Heart right ventricle (tissue), 16 donors: ENCODE data around the gene PLCB4. TPM values are rescaled to one million over a fixed set of nuclear protein-coding genes. Genes with fewer than 3 reads are reported as not detected.

Experiments
- ATAC-seq, 8 donors: fragments of 200-7000 bp; cut with Tn5 transposase; one replicate each; pipeline ENCODE4 v1.9.1; 2020; ENCODE audit warnings: mild to moderate bottlenecking in 8 of 8, moderate library complexity in 8 of 8, moderate number of reproducible peaks in 1 of 8
- DNase-seq, 2 donors: peaks; one replicate each; pipeline ENCODE4 v3.0.0-alpha.2; 2020
- H3K27ac ChIP-seq, 10 donors: fragments of 200-600 bp; sonication (generic) in 2 of 10; one replicate each; pipeline versions ENCODE4 v1.5.0 to v1.8.0; 2020 to 2022; ENCODE audit warnings: mild to moderate bottlenecking in 3 of 10
- H3K27me3 ChIP-seq, 7 donors: fragments of 200-600 bp; one replicate each; pipeline ENCODE4 v1.8.0; 2021 to 2022; ENCODE audit warnings: mild to moderate bottlenecking in 2 of 7
- H3K36me3 ChIP-seq, 9 donors: fragments of 200-600 bp; sonication (generic) in 1 of 9; one replicate each; pipeline versions ENCODE4 v1.5.0 to v1.8.0; 2020 to 2022; ENCODE audit warnings: mild to moderate bottlenecking in 2 of 9
- H3K4me1 ChIP-seq, 9 donors: fragments of 200-600 bp; sonication (generic) in 1 of 9; one replicate each; pipeline versions ENCODE4 v1.5.0 to v1.8.0; 2020 to 2022; ENCODE audit warnings: mild to moderate bottlenecking in 4 of 9
- H3K4me3 ChIP-seq, 10 donors: fragments of 200-600 bp; sonication (generic) in 2 of 10; one replicate each; pipeline versions ENCODE4 v1.5.0 to v1.8.0; 2020 to 2022; ENCODE audit warnings: mild to moderate bottlenecking in 7 of 10, moderate library complexity in 2 of 10
- H3K9me3 ChIP-seq, 11 donors: fragments of 200-600 bp in 10 of 11; sonication (generic) in 2 of 11; one replicate each; pipeline versions ENCODE4 v1.5.0 to v1.8.0; 2013 to 2022; ENCODE audit warnings: mild to moderate bottlenecking in 2 of 11, control low read depth in 1 of 11, moderate library complexity in 1 of 11
- WGBS, 2 donors: extraction: QIAGEN DNeasy Blood & Tissue Kit; methylation state at CpG; one replicate each; pipeline ENCODE4 v1.1.7; 2013; ENCODE audit warnings: inconsistent platforms in 1 of 2; 5-methylcytosine and 5-hydroxymethylcytosine counted together
- intact Hi-C, 10 donors: fragments of 100-400 bp; cut with DNase I; formaldehyde crosslinking; loops; one replicate each; pipeline versions ENCODE4 v1.11.1 to v1.14.2; 2022
- polyA plus RNA-seq, 2 donors: library from polyadenylated mRNA; stranded (reverse); fragments of 200-250 nt; gene quantifications; one replicate each; pipeline ENCODE4 v1.2.3, GENCODE V29; 2013
- total RNA-seq, 10 donors: library from RNA; stranded (reverse); fragmentation: NEBNext Ultra II Directional in 3 of 10; extraction: Animal tissue kit (Norgen Biotek cat#: 25700) in 3 of 10; gene quantifications; one replicate each; pipeline versions ENCODE4 v1.2.1 to v1.2.4, GENCODE V29; 2021 to 2023
- TF ChIP-seq, protein P1 (sequence below), 9 donors: fragments of 200-600 bp; sonication (generic) in 2 of 9; IDR thresholded peaks; one replicate each; pipeline versions ENCODE4 v1.5.0 to v1.8.0; 2021 to 2022; ENCODE audit warnings: antibody characterized with exemption in 9 of 9, mild to moderate bottlenecking in 5 of 9, moderate library complexity in 1 of 9
- donor health status: Arrhythmogenic right ventricular cardiomyopathy.
- donor health status: ischemic (EF 13 %, LVEDD 7.1; RV severe dilation, severe dysfunction).
- donor health status: healthy with polysubstance abuse.
- donor health status: DM: no; HTN: yes; CAD: no.
- donor health status: DM: no; HTN: no; CAD: no.
- donor health status: ischemic (EF 25% LVEDD 6.9; RV normal size, moderate dysfunction).
- donor health status: ischemic (EF 25% LVEDD 5.7; RV mildly dilated, moderate dysfunction).
- donor health status: healthy.
- donor health status: DM: yes; HTN: yes; CAD: no.
- donor health status: Ischemic cardiomyopathy.
- donor health status: ischemic (EF 35%, LVEDD 5.7; RV mildly dilated, moderate dysfunction).
- donor health status: nonischemic (EF 11% LVEDD 7.7; RV severe dilation, severe dysfunction).
- donor health status: DM: yes; HTN: yes; CAD: no.
- donor health status: PGD.
- donor health status: ischemic (EF 29% LVEDD 5.4; RV normal size, mild dysfunction).
- donor health status: nonischemic (EF 23%, LVEDD 6.1; RV moderate dilation, normal function).

PLCB4 gene
- total and polyA plus RNA-seq, 12 donors = 3.6 to 33.3 (median 28.4) TPM

DNA sequence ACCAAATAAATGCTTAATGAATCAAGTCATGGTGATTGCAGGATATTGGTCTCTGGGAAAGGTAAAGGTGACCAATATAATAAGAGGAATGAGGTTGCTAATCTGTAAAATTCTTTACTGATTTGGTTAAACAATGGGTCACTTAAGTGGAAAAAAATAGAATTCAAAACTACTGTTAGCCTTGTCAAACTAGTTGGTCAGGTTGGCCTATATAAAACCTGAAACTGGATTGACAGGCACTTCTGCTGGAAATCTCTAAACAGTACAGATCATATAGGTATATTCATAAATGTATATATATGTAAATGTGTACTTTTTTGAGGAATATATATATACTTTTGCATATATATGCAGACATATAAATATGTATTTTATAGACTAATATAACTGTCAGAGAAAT, 19.7 kb downstream of the PLCB4 start:
- Histone ChIP-seq H3K27me3 (no peaks in the 10 kb centered on the region), H3K4me3 (no peak overlapping the region), H3K9me3 (peaks cover 0 to 11% (median 0%) of the 10 kb centered on the region in 11 donors), H3K36me3 (no peaks in the 10 kb centered on the region), H3K27ac (no peak overlapping the region), H3K4me1 (peaks cover 1 to 75% (median 31%) of the 10 kb centered on the region in 9 donors)
- DNase-seq (no peak), ATAC-seq (no peak)
- intact Hi-C loops = loop anchor here in 2 of 10 donors (10.0 kb wide), 1 partner anchor 266 kb away; no protein-coding TSS in a partner anchor
- TF ChIP-seq, protein P1, sequence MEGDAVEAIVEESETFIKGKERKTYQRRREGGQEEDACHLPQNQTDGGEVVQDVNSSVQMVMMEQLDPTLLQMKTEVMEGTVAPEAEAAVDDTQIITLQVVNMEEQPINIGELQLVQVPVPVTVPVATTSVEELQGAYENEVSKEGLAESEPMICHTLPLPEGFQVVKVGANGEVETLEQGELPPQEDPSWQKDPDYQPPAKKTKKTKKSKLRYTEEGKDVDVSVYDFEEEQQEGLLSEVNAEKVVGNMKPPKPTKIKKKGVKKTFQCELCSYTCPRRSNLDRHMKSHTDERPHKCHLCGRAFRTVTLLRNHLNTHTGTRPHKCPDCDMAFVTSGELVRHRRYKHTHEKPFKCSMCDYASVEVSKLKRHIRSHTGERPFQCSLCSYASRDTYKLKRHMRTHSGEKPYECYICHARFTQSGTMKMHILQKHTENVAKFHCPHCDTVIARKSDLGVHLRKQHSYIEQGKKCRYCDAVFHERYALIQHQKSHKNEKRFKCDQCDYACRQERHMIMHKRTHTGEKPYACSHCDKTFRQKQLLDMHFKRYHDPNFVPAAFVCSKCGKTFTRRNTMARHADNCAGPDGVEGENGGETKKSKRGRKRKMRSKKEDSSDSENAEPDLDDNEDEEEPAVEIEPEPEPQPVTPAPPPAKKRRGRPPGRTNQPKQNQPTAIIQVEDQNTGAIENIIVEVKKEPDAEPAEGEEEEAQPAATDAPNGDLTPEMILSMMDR (IDR thresholded peaks at IDR 0.05) = no peak

DNA sequence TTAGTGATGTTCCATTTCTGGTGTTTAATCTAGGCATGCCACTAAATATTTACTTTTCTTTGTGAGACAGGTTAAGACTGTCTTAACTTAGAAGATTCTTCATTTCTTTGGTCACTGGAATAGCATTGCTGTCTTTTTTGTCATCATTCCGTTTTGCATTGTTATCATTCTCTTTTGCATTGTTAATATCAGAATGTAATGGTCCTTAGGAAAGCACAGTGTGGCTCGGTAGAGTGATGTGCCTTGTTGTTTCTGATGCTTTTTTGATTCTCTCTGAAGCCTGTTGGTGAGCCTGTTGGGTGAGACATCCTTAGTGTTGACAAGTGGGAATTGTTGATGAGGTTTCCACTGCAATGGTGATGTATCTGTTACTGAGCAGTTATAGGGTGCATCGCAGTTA, 23.2 kb downstream of the PLCB4 start:
- no peak for DNase-seq
- TF ChIP-seq, protein P1 (IDR thresholded peaks at IDR 0.05) = no peak
- H3K36me3 ChIP-seq = no peaks in the 10 kb centered on the region
- WGBS, 2 donors = 56 to 67% methylated on average over 3 of the region's 3 CpGs
- H3K27me3 ChIP-seq = no peaks in the 10 kb centered on the region
- H3K4me3 ChIP-seq = no peak overlapping the region
- ATAC-seq = peak in 2 of 8 donors; percentile 20 to 22
- H3K9me3 ChIP-seq = peaks cover 0 to 5% (median 0%) of the 10 kb centered on the region in 11 donors
- H3K27ac ChIP-seq = peak overlapping the region in 7 of 10 donors; percentile 24 to 88 (median 69)
- intact Hi-C loops = no loop called here
- H3K4me1 ChIP-seq = peaks cover 0 to 74% (median 37%) of the 10 kb centered on the region in 9 donors

DNA sequence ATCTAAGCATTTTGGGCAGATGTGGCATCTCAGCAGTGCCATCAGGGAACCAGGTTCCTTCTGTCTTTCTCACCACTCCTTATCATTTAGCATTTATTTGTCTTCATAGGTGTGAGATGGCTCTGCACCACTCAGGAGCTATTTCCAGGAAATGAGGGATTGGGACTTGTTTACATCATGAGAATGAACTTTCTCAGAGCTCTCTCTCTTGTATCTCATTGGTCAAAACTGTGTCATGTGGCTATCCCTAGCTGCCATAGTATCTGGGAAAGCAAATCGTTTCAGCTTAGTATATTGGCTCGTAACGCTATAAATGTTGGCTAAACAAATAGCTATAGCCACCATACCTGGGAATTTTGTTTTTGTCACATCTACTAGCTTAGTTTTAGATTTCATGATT, 23.8 kb downstream of the PLCB4 start:
- intact Hi-C loops = no loop called here

DNA sequence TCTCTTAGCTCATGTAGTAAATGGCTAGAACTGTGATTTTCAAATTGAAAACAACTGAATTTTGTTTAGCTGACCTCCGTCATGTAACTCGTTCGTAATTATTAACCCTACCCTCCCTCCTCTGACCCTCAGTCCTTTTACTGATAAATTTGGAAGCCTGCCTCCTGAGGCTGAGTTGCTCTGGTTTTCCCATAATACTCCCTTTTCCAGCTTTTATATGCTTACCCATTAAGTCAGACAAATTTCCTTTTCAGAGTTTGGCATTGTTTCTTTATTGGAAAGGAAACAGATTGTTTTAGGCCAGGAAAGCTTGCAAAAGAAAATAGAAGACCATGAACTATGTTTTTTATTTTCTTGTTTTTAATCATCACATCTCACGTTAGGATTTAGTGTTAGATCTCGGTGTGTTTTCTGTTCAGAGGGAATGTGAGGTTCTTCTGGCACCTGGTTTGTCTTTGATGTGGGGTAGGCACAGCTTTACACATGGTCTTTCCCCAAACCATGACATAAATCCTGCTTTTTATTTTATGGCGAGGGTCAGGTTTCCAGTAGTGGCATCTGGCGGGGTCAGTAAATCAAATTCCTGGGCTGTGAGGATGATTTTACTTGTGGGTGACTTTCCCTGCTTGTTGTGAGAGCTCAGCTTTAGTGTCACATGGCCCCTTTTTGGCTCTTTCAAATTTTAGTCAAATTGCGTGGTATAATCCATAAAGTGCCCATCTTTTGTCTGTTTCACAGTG, 24.5 kb downstream of the PLCB4 start:
- intact Hi-C loops = no loop called here
- ATAC-seq = peak; percentile 33 to 88 (median 80)
- H3K36me3 ChIP-seq = no peaks in the 10 kb centered on the region
- no peaks in the 10 kb centered on the region for H3K9me3 ChIP-seq
- peak overlapping the region in 3 of 10 donors; percentile 10 to 22 (median 17) for H3K4me3 ChIP-seq
- WGBS, 2 donors = 37 to 48% methylated on average over 8 of the region's 8 CpGs
- TF ChIP-seq, protein P1 (IDR thresholded peaks at IDR 0.05) = peak in 1 of 9 donors; percentile 8
- peak in 1 of 2 donors; percentile 36 for DNase-seq
- peaks cover 0 to 70% (median 37%) of the 10 kb centered on the region in 9 donors for H3K4me1 ChIP-seq
- no peaks in the 10 kb centered on the region for H3K27me3 ChIP-seq
- peak overlapping the region; percentile 8 to 88 (median 65) for H3K27ac ChIP-seq

More for the DNA sequence above, 23.8 kb downstream of the PLCB4 start:
- TF ChIP-seq, protein P1 (IDR thresholded peaks at IDR 0.05) = no peak
- peak in 3 of 8 donors; percentile 25 to 50 (median 31) for ATAC-seq
- peaks cover 0 to 73% (median 37%) of the 10 kb centered on the region in 9 donors for H3K4me1 ChIP-seq
- H3K36me3 ChIP-seq = no peaks in the 10 kb centered on the region
- H3K27me3 ChIP-seq = no peaks in the 10 kb centered on the region
- DNase-seq = no peak
- peak overlapping the region in 1 of 10 donors; percentile 22 for H3K4me3 ChIP-seq
- H3K9me3 ChIP-seq = no peaks in the 10 kb centered on the region
- H3K27ac ChIP-seq = peak overlapping the region in 9 of 10 donors; percentile 24 to 88 (median 69)
- 62 to 72% methylated on average over 3 of the region's 3 CpGs for WGBS, 2 donors
